NCI-H2196 treated with DMSO at 0.1 percent for 48 hours (cell line): ENCODE results near the gene KRT10.

Experiments used
- DNase-seq: peaks from one replicate; lab custom pipeline; 2025; ENCODE audit not compliant: unreplicated experiment; lab: John Stamatoyannopoulos, UW

Gene KRT10

DNA sequence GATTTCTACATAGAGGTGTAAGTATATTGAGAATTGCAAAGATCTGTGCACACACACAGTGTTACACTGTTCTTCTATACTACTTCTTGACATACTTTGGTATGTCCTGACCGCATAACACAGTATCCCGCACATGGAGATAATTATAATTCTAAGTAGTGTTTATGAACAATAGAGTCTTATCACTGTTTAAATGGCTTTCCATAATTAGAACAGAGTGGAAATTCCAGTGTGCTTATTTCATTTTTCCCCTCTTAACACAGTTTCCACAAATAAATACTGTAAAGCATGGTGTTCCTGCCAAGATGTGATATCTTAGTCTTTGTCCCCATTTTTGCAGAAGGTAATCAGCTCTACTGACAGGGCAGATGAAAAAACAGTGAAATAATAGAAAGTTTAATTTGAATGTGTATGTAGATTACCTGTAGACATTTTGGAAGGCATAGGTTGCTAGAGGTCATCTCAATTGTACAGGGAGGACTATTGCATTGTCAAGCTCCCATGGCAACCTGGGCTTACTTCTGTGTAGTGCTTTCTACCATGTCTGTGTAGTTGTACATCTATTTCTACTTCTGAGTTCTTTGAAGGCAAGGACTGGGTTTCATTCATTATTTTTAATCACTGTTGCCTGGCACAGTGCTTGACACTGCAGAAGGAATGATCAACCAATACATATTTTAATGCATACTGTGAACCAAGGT lies 12.5 kb downstream of the KRT10 start:
- no peak for DNase-seq

- DNase-seq: no peak
These were observed 16.3 kb downstream of the KRT10 start for GRCh38 chr17:40806131-40806530.

GRCh38 chr17:40803617-40804082 lies 18.8 kb downstream of the KRT10 start:
- DNase-seq: peak; percentile 54

DNA sequence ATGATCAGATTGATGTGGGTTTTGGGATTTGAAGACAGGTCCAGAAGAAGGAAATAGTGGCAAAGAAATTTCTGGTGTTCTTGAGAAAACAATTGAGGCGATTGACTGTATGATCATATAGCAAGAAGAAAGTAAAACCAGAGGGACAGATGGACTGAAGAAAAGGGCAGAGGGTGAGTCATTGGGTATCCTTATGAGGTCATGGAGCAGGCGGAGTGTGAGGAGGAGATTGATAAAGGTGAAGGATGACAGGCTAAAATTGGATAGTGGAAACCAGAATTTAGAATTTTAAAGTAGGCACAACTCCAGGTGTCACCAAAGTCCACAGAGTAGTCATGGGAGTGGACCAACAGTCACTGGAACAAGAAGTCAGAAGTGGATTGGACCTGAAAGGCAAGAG lies 21.3 kb downstream of the KRT10 start:
- DNase-seq: no peak

DNA sequence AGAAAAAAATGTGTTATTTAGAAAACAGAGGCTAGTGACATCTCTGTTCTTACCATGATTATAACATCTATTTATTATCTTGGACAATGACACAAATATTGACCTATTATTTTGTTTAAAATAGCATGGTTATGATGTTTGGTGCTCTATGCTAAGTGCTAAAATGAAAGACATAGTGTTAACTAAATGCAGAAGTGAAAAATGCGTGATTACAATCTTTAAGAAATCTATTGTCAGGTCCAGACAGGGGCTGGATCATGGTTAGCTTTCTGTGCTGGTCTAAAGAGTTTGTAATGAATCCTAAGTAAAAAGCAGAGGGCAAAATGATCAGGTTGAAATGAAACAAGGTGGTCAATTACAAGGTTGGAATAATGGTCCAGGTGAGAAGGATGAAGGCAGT lies 22.0 kb downstream of the KRT10 start:
- no peak for DNase-seq

DNA sequence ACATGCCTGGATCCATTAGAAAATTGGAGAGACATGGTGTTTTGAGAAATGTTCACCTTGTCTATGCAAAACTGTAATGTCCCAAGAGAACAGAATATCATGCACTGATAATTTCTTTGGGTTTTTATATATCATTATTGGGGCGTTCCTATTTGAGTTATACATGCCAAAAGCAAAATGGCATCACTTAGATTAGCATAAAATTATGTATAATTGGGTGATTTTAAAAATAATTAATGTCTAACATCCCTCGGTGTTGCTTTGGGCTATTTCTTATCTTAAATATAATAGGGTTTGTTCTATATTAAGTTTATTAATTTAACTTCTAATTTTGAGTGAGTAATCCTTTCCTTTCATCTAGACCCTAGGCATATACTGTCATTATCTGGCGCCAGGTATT lies 22.6 kb downstream of the KRT10 start, which contains the start of gene KRT28:
Gene KRT28, minus strand, starts transcription at position 101 of the 400 bp plus-strand sequence. Its CDS starts 66 bp downstream, at position 35.
- DNase-seq: no peak

DNA sequence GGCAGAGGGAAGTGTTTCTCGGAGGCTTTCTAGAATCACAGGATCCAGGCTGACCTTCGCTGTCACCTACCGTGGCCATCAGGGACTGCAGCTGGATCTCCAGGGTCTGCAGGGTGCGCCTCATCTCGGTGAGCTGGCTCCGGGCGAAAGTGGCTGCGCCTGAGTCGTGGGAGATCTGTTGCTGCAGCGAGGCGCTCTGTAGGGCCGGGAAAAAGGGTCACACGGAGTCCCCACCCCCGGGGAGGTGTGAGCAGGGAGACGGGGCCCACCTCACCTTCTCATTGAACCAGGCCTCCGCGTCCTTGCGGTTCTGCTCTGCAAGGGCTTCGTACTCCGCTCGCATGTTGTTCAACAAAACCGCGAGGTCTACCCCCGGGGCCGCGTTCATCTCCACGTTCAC lies 25.6 kb downstream of the KRT10 start:
- DNase-seq: no peak

DNA sequence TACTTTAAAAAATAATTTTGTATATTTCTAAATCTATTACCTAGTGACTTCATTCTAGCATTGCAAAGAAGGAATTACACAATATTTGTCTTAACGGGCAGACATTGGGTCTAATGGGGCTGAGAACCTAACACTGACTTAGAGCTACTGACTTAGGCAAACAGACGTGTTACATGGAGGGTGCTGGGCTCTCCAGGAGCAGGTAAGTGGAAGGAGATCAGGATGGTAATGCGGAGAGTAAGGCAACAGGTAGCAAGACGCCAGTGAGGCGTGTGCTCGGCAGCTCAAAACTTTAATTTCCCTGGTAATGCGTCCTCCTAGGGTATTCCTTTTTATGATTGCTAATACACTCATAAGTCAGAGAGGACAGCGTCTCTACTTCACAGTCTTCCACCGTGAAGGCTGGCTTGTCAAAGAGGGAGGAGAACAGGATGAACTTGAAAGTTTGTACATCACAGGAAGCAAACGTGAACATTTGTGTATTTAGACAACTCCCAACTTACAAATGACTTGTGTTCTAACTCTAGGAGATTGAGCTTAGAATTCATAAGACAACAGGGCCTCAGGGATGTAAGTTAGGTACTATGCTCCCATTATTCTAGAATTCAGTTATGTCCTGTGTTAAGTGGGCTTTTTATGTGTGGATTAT lies 27.3 kb downstream of the KRT10 start:
- no peak for DNase-seq

DNA sequence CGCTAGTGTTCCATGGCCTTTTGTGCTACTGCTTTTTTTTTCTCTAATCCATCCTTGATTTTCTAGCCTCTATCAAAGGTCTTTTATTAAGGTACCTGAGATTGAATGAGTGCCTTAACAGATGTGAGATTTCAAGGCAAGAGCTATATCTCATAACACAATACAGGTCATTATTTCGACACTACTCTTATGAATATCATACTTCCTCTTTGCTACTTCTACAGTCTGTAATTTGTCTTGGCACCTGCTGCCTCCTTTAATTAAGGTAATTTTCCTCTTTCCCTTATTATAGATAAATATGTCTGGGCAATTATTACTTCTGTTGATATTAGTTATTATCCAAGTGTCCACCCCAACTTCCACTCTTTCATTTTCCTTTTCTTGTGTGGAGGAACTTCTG lies 27.9 kb downstream of the KRT10 start:
- DNase-seq: no peak

GRCh38 chr17:40793832-40794231 lies 28.6 kb downstream of the KRT10 start:
- no peak for DNase-seq

GRCh38 chr17:40791787-40792436 lies 30.5 kb downstream of the KRT10 start:
- no peak for DNase-seq

DNA sequence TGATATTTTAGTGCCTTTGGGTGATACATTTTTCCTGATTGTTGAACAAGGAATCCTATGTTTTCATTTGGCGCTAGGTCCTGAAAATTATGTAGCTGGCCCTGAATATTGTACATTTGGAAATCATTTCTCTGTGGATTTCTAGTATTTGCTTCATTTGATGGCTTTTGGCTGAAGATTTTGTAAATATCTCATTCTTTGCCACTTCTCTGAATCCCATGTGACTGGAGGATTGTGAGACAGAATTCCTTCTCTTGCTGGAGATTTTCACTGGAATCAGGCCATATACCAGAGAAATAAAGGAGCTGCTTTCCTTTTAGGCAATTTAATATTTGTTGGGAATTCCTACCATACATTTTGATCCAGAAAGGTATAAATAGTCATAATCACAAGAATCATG lies 31.3 kb downstream of the KRT10 start:
- no peak for DNase-seq

- DNase-seq: no peak
These were observed 40.0 kb downstream of the KRT10 start, which contains the start of gene KRT27 for GRCh38 chr17:40782450-40782849. TSS of gene KRT27 (minus strand) at chr17:40782550. CDS start at chr17:40782493, 57 bp downstream.

DNA sequence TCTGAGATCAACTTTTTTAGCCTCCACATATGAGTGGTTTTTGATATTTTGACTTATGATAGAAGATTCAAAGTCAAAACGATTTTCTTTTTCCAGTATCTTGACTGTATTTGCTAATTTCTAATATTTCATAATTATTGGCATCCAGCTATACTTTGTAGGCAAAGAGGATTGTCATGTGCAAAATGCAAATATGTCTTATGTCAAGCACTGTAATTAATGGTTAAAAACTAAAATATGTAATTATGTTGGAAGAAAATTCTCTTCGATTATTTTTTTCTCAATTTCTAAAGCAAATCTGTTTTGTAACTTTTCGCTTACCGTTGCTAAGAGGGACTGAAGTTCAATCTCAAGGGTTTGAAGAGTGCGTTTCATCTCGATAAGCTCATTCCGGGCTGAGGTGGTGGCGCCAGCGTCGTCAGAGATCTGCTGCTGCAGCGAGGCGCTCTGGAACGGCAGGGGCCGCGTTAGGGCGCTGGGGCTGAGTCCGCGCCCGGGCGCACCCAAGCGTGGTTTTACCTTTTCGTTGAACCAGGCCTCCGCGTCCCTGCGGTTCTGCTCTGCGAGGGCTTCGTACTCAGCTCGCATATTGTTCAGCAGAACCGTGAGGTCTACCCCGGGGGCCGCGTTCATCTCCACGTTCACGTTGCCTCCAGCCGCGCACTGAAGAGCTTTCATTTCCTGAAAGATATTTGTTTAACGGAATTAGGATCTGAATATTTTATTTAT lies 43.1 kb downstream of the KRT10 start:
- DNase-seq: no peak

- DNase-seq: no peak
These were observed 44.0 kb downstream of the KRT10 start for GRCh38 chr17:40778461-40778860.

DNA sequence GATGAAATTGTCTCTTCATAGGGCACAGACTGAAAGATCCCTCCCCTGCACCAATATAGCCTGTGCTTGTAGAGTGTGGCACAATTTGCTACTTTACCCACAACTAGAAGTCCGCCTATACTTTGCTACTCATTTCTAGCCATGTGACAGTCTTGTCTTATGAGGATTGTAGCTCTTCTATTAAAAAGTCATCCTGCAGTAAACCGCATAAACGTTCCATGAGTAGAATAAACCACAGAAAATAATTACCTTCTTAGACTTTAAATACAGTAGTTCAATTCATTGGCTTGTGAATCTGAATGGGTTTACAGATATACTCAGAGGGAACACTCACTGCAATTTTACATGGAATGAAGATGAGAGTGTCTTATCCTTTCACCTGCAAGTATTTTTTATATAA lies 44.4 kb downstream of the KRT10 start:
- no peak for DNase-seq

GRCh38 chr17:40777459-40777858 lies 45.0 kb downstream of the KRT10 start:
- DNase-seq: no peak

DNA sequence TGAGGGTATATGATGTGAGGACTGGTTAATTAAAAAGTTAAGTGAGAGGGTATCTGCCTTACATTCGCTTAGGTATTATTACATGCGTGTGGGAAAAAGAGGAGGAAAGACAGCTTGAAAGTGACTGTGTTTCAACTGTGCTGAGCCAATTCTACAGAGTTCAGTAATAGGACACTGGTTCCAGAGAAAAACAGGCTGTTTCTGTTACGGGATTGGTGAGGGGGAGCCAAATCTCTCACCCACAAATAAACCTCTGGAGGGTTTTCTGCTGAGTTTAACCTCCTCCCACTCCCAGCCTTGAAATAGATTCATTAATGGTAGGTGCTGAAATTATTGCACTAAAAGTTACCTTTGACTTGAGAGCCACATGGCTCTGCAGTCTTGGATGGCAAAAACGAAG lies 46.5 kb downstream of the KRT10 start:
- no peak for DNase-seq

DNA sequence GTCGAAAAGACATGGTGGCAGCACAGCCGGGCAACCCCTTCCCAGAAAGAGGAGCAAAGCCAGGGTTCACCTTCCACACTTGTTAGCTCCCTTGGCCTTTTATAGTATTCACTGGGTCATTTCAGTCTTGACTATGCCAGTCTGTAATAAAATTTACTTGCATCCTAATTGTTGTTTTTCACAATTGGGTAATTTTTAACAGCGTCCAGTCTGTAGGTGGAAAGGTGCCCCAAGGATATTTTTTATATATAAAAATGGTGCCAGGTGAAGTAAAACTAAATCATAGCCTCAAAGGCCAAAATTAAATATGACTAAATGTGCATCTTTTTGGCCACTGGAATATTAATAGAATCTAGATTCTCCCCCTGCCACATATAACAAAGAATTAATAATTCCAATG lies 50.3 kb downstream of the KRT10 start, which contains the start of gene KRT26:
Gene KRT26, minus strand, starts transcription at position 101 of the 400 bp plus-strand sequence. Its CDS starts 88 bp downstream, at position 13.
- no peak for DNase-seq
